Astrocyte of the cerebellum (primary cell): Measurements from ENCODE around the gene PKP1.

Experiments
- DNase-seq: peaks from one replicate; pipeline ENCODE4 v3.0.0-alpha.2; 2011; ENCODE audit warnings: low read depth
- H3K4me3 ChIP-seq: 2 replicates; pipeline ENCODE4 v1.5.1; 2011; ENCODE audit warnings: mild to moderate bottlenecking, low read depth, low read length, moderate library complexity
- CTCF ChIP-seq: IDR thresholded peaks from 2 replicates; pipeline ENCODE4 v1.5.1; 2012; ENCODE audit warnings: low read length, low read depth, moderate library complexity, mild to moderate bottlenecking; ENCODE audit errors: missing control alignments
- in situ Hi-C: cut with HindIII; loops from 2 replicates; pipeline ENCODE4 v1.10.0; 2017; ENCODE audit warnings: low sequenced_read_pairs

Gene PKP1

GRCh38 chr1:201279313-201279712 lies 4.0 kb upstream of the PKP1 start:
- no peak for TF ChIP-seq CTCF
- no peak for DNase-seq
- in situ Hi-C loops, result loop anchor here (5.0 kb wide), 1 partner anchor 78 kb away; no protein-coding TSS in a partner anchor
- no peak overlapping the region for H3K4me3 ChIP-seq

GRCh38 chr1:201280884-201281283 lies 2.4 kb upstream of the PKP1 start:
- in situ Hi-C loops, result no loop called here
- no peak for TF ChIP-seq CTCF
- H3K4me3 ChIP-seq, result no peak overlapping the region
- no peak for DNase-seq

GRCh38 chr1:201281573-201281972 lies 1.7 kb upstream of the PKP1 start:
- TF ChIP-seq CTCF, result no peak
- DNase-seq, result no peak
- in situ Hi-C loops, result no loop called here
- no peak overlapping the region for H3K4me3 ChIP-seq

GRCh38 chr1:201282216-201282615 lies 1.1 kb upstream of the PKP1 start:
- TF ChIP-seq CTCF, result no peak
- DNase-seq, result no peak
- no peak overlapping the region for H3K4me3 ChIP-seq
- in situ Hi-C loops, result no loop called here

- no peak overlapping the region for H3K4me3 ChIP-seq
- TF ChIP-seq CTCF, result no peak
- no peak for DNase-seq
- in situ Hi-C loops, result no loop called here
These were observed 689 bp downstream of the PKP1 start for GRCh38 chr1:201283836-201284553.

- no peak for TF ChIP-seq CTCF
- H3K4me3 ChIP-seq, result no peak overlapping the region
- in situ Hi-C loops, result no loop called here
- no peak for DNase-seq
These were observed 1.3 kb downstream of the PKP1 start for GRCh38 chr1:201284636-201285035.
